Measurements from ENCODE around the gene VIT. TPM values are rescaled to one million over a fixed set of nuclear protein-coding genes. Genes with fewer than 3 reads are reported as not detected.

Gene VIT
- total and polyA plus RNA-seq, 2 donors (not counting 1 experiment from before 2014, with no cell fraction given): 0.17 to 0.62 TPM

DNA sequence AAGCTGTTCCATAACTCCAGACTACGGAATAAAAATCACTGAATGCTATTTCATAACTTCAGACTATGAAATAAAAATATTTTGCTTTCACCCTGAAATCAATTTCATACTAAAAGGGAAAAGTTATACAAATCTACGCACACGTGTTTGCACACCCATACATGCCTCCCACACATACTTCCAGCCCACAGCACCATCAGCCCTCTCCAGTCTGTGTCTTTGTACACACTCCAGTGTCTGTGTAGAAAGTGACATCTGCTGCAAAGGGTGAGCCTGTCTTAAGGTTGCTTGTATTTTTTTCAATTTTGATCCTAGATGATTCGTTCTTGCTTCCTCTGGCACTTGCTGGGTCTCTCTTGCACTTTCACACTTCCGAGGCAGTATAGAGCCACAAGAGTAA is 53.6 kb downstream of the VIT start:
- Histone ChIP-seq H3K9me3 (ENCODE audit: control insufficient read depth, insufficient read depth, low read depth, low read length) (no peaks in the 10 kb centered on the region), H2AFZ (ENCODE audit: low read length) (no peak overlapping the region), H3K79me2 (ENCODE audit: control insufficient read depth, insufficient read depth, low read length) (no peaks in the 10 kb centered on the region), H3K4me2 (ENCODE audit: extremely low read depth, insufficient read depth, low read length) (no peak overlapping the region), H3K4me3 (replicated peaks in 1 of 4; ENCODE audit: control extremely low read depth in 1 of 4, insufficient read depth in 1 of 4, low read depth in 3 of 4, low read length in 4 of 4) (no peak overlapping the region), H3K36me3 (ENCODE audit: control insufficient read depth, insufficient read depth, low read length) (no peaks in the 10 kb centered on the region), H3K4me1 (ENCODE audit: control insufficient read depth, extremely low read depth, insufficient read depth, low read length) (no peaks in the 10 kb centered on the region), H4K20me1 (ENCODE audit: control insufficient read depth, extremely low read depth, insufficient read depth, low read length) (no peaks in the 10 kb centered on the region), H3K9ac (ENCODE audit: insufficient read depth, low read length) (no peak overlapping the region), H3K27ac (ENCODE audit: insufficient read depth, low read length) (no peak overlapping the region), H3K27me3 (ENCODE audit: control insufficient read depth, insufficient read depth, low read length) (peaks cover 2% of the 10 kb centered on the region)
- TF ChIP-seq EZH2 (IDR thresholded peaks at IDR 0.05; ENCODE audit: low read length, missing control alignments): no peak
- TF ChIP-seq, protein P1, sequence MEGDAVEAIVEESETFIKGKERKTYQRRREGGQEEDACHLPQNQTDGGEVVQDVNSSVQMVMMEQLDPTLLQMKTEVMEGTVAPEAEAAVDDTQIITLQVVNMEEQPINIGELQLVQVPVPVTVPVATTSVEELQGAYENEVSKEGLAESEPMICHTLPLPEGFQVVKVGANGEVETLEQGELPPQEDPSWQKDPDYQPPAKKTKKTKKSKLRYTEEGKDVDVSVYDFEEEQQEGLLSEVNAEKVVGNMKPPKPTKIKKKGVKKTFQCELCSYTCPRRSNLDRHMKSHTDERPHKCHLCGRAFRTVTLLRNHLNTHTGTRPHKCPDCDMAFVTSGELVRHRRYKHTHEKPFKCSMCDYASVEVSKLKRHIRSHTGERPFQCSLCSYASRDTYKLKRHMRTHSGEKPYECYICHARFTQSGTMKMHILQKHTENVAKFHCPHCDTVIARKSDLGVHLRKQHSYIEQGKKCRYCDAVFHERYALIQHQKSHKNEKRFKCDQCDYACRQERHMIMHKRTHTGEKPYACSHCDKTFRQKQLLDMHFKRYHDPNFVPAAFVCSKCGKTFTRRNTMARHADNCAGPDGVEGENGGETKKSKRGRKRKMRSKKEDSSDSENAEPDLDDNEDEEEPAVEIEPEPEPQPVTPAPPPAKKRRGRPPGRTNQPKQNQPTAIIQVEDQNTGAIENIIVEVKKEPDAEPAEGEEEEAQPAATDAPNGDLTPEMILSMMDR (conservative IDR thresholded peaks at IDR 0.05 in 1 of 2, IDR thresholded peaks at IDR 0.05 in 1 of 2; ENCODE audit: low read depth in 1 of 2, low read length in 2 of 2): no peak
- no peak for DNase-seq (ENCODE audit: low read depth in 2 of 2)

DNA sequence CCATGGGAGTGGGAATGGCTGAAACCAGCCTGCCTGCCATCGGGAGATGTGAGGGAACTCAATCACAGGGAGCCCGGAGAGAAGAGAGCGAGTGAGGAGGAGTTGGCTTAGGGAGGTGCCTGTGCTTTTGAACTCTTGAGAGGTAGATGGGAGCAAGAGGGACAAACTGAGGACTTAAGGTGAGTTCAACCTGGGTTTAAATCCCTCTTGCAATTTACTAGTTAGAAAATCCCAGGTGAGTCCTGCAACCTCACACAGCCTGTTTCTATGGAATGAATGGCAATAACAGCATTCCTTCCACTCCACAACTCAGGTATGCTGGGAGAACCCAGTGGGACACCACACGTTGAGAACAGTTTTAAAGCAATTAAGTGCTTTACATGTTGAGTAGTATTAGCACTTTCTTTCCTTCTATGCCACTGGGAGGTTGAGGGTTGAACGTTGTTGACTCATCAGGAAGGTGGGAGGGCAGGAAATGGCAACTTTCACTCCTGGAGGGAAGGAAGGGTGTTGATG is 57.3 kb downstream of the VIT start:
- Histone ChIP-seq H3K79me2 (ENCODE audit: control insufficient read depth, insufficient read depth, low read length) (no peaks in the 10 kb centered on the region), H2AFZ (ENCODE audit: low read length) (no peak overlapping the region), H3K27me3 (ENCODE audit: control insufficient read depth, insufficient read depth, low read length) (peaks cover 4% of the 10 kb centered on the region), H3K4me2 (ENCODE audit: extremely low read depth, insufficient read depth, low read length) (no peak overlapping the region), H3K4me3 (replicated peaks in 1 of 4; ENCODE audit: control extremely low read depth in 1 of 4, insufficient read depth in 1 of 4, low read depth in 3 of 4, low read length in 4 of 4) (no peak overlapping the region), H4K20me1 (ENCODE audit: control insufficient read depth, extremely low read depth, insufficient read depth, low read length) (no peaks in the 10 kb centered on the region), H3K4me1 (ENCODE audit: control insufficient read depth, extremely low read depth, insufficient read depth, low read length) (no peaks in the 10 kb centered on the region), H3K36me3 (ENCODE audit: control insufficient read depth, insufficient read depth, low read length) (no peaks in the 10 kb centered on the region), H3K9ac (ENCODE audit: insufficient read depth, low read length) (no peak overlapping the region), H3K9me3 (ENCODE audit: control insufficient read depth, insufficient read depth, low read depth, low read length) (no peaks in the 10 kb centered on the region), H3K27ac (ENCODE audit: insufficient read depth, low read length) (no peak overlapping the region)
- DNase-seq (ENCODE audit: low read depth in 2 of 2): peak in 1 of 2 donors; percentile 7
- TF ChIP-seq, protein P1 (conservative IDR thresholded peaks at IDR 0.05 in 1 of 2, IDR thresholded peaks at IDR 0.05 in 1 of 2; ENCODE audit: low read depth in 1 of 2, low read length in 2 of 2): no peak
- TF ChIP-seq EZH2 (IDR thresholded peaks at IDR 0.05; ENCODE audit: low read length, missing control alignments): no peak

DNA sequence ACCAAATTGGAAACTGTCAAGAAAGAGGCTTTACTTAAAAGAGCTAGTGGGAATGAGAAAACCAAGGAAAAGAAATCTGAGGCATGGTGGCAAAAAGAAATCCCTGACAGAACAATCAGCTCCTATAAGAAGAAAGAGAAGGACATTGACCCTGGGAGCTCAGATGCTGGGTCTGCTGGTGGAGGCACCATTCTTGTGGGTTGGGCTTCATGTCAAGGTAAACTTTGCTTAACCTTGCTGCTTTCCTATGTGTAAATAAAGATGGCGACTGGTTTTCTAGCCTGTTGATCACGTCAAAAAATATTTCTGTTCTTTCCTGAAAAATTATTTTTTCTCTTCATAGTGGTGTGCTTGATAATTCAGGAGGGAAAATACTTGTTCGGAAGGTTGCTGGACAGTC is 58.1 kb downstream of the VIT start:
- Histone ChIP-seq H3K9ac (ENCODE audit: insufficient read depth, low read length) (no peak overlapping the region), H3K4me3 (replicated peaks in 1 of 4; ENCODE audit: control extremely low read depth in 1 of 4, insufficient read depth in 1 of 4, low read depth in 3 of 4, low read length in 4 of 4) (no peak overlapping the region), H3K27me3 (ENCODE audit: control insufficient read depth, insufficient read depth, low read length) (peaks cover 4% of the 10 kb centered on the region), H3K79me2 (ENCODE audit: control insufficient read depth, insufficient read depth, low read length) (no peaks in the 10 kb centered on the region), H3K36me3 (ENCODE audit: control insufficient read depth, insufficient read depth, low read length) (no peaks in the 10 kb centered on the region), H3K4me2 (ENCODE audit: extremely low read depth, insufficient read depth, low read length) (no peak overlapping the region), H3K4me1 (ENCODE audit: control insufficient read depth, extremely low read depth, insufficient read depth, low read length) (no peaks in the 10 kb centered on the region), H3K9me3 (ENCODE audit: control insufficient read depth, insufficient read depth, low read depth, low read length) (no peaks in the 10 kb centered on the region), H3K27ac (ENCODE audit: insufficient read depth, low read length) (no peak overlapping the region), H2AFZ (ENCODE audit: low read length) (no peak overlapping the region), H4K20me1 (ENCODE audit: control insufficient read depth, extremely low read depth, insufficient read depth, low read length) (no peaks in the 10 kb centered on the region)
- no peak for DNase-seq (ENCODE audit: low read depth in 2 of 2)
- no peak for TF ChIP-seq EZH2 (IDR thresholded peaks at IDR 0.05; ENCODE audit: low read length, missing control alignments)
- TF ChIP-seq, protein P1 (conservative IDR thresholded peaks at IDR 0.05 in 1 of 2, IDR thresholded peaks at IDR 0.05 in 1 of 2; ENCODE audit: low read depth in 1 of 2, low read length in 2 of 2): no peak
